Suppressor macrophage treated with lipopolysaccharide for 1 hour (primary cell): ENCODE results near the gene BICDL2.
A peak's percentile ranks its signal among the peaks of the same experiment; 100 is the strongest.

ENCODE experiments used
- DNase-seq, 3 donors: peaks; one replicate each; pipeline ENCODE4 v3.0.0-alpha.2; 2020 to 2022

The BICDL2 gene

DNA sequence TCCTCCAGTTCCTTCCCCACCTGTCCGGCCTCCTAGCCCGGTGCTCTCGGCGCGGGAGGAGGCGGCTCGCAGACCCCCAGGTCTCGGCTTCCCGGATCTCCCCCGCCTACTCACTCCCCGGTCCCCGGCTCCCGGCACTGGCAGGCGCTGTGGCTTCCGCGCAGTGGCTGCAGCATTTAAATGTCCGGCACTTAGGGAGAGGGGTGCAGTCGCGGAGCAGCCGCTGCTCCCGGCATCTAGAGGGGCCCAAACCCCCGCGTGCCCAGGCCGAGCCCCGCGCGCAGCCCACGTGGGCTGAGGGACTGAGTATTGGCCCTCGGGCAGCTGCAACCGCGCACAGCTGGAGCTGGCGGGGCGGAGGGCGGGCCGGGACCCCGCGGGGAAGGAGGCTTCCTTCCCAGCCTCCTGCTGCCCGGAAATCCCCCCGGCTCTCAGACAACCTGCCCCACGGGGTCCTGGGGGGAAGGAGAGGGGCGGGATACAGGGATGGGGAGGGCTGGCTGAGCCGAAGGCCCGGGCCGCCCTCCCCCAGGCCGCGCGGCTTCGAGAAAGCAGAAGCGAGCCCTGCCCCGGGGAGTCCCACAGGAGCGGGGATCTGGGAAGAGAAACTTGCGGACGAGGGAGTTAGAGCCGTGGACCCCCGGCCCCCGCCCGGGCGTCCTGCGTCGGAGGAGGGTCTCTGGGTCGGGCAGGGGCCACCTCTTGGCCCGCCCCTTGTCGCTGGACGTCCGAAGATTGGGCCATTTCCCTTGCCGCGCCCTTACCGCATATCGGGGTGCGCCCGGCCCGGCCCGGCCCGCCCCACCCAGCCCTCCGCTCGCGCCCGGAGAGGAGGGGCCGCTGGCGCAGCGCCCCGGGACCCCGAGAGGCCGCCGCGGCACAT lies 9.3 kb upstream of the BICDL2 start, which contains the start of gene MMP25:
Gene MMP25 (plus strand): TSS at position 804 of the 883 bp plus-strand sequence. CDS start 357 bp downstream, outside the sequence.
- DNase-seq, result peak; percentile 78 to 92 (median 83)

DNA sequence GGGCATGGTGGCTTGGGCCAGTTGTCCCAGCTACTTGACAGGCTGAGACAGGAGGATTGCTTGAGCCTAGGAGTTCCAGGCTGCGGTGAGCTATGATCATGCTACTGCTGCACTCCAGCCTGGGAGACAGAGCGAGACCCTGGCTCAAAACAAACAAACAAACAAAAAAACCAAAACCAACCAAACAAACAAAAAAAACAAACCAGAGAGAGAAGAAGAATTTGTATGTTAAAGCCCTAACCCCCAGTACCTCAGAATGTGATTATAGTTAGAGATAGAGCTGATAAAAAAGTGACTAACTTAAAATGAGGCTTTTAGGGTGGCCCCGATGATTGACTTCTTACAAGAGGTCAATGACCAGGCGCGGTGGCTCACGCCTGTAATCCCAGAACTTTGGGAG lies 8.0 kb upstream of the BICDL2 start:
- no peak for DNase-seq

DNA sequence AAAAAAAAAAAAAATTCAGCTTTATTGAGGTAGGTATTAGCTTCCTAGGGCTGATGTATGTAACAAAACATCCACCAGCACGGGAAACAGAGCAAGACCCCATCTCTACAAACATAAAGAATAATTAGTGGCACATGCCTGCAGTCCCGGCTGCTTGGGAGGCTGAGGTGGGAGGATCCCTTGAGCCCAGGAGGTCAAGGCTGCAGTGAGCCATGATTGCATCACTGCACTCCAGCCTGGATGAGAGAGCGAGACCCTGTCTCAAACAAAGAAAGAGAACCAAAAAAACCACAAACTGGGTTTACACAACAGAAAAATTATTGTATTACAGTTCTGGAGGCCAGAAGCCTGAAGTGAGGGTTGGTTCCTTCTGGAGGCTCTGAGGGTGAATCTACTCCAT lies 5.6 kb upstream of the BICDL2 start:
- no peak for DNase-seq

DNA sequence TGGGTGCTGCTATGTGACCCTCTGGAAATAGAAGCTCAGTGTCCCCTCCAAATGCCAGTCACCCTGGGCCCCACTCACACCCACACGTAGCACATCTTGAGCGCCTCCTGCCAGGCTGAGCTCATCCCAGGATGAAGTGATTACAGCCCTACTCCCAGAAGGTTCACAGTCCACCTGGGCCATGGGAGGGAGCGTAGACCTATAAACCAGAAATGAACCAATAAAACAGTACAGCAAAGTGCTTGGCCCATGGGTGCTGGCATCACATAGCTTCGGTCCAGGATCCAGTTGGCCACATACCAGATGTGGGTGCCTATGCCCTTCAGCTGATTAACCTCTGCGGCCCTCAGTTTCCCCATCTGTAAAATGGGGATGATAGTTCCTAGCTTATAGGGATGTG lies 2.2 kb upstream of the BICDL2 start:
- no peak for DNase-seq

DNA sequence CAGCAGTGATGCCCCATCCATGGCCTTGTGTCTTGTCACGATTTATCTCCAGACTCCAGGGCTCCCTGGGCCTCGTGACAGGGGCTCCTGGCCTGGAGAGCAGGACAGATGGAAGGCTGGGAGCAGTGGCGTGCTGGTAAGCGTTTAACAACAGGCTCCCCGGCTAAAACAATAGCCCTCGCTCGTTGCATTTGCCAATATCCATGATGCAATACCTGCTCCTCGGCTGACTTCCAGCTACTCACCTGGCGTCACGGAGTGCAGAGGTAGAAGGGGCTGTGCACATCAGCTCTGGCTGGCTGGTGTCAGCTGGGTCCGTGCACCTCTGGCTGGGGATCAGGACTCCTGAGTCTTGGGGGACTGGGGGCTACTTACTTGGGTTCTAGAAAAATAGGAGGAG lies 1.5 kb upstream of the BICDL2 start:
- no peak for DNase-seq

DNA sequence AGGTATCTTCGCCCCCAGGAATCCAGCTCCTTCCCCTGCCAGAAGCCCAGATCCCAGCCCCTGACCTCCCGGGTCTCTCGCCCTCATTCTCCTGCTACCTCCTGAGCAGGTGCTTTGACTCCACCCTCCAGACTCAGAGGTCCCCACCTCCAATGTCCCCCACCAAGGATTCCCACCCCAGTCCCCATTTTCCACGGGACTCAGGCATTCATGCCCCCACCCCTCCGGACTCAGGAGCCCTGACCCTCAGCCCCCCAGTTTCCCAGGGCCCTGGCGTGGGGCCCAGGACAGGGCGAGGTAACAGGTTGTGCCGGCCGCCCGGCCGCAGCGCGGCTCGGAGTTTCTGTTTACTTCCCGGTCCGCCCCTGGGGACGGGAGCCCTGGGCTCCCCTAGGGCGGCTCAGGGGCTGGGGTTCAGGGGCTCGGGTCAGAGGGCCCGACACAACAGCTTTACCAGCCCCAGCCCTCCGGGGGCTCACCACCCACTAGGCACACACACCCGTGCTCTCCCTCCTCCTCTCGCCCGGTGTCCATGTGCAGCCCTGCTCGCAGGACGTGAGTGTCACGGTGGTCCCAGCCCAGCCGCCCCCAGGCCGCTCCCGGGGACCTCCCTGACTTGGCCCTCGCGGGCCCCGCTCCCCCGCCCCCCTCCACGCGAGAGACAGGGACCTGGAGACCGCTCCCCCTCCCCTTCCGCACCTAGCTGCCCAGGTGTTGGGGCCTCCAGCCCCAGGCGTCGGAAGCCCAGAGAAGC lies 595 bp downstream of the BICDL2 start:
- DNase-seq, result peak in 1 of 3 donors; percentile 39

- DNase-seq, result no peak
Observed at GRCh38 chr16:3035289-3035971, 1.3 kb downstream of the BICDL2 start.

GRCh38 chr16:3032624-3033023 lies 4.1 kb downstream of the BICDL2 start:
- DNase-seq, result peak; percentile 49 to 62 (median 59)

DNA sequence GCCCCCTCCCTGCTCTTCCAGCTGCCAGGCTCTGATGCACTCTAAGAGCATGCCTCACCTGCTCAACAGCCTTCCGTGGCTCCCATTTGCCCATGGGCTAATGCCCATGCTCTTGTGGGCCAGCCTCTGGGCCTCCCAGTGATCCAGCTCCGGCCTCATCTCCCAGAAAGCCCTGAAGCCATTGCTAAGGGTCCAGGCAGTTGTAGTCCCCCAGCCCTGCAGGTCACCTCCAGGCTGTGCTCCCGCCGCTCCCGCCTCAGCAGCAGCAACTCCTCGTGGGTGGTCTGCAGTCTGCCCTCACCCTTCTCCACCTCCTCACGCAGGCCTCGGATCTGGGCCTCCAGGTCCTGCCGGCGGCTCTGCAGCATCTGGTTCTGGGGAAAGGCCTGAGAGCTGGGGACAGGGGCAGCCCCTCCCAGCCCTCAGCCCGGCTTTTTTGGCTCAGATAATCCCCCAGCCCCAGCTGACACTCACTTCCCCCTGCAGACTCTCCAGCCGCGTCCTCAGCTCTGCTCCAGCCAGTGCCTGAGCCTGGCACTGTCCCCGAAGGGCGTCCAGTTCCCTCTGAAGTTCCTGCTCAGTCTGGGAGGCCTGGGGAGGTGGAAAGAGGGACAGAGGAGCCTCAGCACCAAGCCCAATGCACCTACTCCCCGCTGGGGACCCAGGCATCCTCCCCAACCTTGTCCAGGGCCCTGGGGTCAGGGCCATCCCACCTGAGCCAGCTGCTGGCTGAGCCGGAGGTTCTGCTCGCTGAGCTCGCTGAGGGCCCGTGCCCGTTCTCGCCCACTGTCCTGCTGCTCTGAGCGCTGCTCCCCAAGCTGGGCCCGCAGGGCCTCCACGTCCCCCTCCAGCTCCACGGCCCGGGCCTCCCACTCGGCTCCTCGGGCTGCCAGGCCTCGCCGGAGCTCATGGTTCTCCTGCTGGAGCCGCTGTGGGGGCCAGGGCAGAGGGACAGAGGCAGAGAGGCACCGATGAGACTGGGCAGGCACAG lies 6.2 kb downstream of the BICDL2 start:
- no peak for DNase-seq

GRCh38 chr16:3029491-3030221 lies 7.1 kb downstream of the BICDL2 start:
- DNase-seq, result peak; percentile 53 to 70 (median 65)

- DNase-seq, result no peak
Observed at GRCh38 chr16:3028716-3029319, 7.9 kb downstream of the BICDL2 start.

DNA sequence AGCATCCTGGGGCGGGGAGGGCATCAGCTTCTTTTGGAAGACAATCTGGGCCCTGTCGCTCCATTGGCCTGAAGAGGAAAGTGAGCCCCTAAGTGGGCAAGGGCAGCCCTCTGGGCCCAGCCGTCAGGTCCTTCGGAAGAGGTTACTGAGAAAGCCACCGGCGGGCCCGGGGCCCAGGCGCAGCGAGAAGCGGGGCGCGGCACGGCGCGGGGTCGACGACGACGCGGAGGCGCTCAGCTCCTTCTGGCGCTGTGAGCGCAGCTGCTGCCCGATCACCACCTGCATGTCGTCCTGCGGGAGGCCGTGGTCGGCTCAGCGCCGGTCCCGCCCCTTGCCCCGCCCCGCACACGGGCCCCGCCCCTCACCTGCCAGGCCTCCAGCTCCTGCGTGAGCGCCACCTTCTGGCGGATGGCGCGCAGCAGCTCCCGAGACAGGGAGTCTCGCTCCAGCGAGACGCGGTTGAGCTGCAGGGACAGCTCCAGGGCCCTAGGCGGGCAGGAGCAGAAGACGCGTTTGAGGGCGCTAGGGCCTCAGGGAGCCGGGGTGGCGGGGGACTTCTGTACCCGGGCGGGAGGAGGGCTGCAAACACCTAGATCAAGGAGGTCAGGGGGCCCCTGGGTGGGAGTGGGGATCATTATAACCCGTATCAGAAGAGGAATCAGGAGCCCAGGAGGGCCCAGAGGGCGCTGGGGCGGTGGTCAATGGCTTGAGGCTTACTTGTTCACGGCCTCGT lies 8.6 kb downstream of the BICDL2 start:
- DNase-seq, result peak; percentile 89 to 94 (median 90)

DNA sequence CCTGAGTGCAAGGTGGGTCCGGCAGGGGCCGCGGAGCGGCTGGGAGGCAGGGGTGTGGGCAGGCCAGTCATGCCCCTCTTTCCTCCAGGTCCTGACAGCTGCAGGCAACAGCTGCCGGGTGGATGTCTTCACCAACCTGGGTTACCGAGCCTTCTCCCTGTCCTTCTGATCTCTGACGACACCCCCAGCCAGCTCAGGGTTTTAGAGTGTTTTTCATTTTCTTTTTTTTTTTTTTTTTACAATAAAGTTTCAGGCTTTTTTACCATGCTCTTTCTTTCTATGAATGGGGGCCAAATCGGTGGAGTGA lies 9.3 kb downstream of the BICDL2 start:
- no peak for DNase-seq

DNA sequence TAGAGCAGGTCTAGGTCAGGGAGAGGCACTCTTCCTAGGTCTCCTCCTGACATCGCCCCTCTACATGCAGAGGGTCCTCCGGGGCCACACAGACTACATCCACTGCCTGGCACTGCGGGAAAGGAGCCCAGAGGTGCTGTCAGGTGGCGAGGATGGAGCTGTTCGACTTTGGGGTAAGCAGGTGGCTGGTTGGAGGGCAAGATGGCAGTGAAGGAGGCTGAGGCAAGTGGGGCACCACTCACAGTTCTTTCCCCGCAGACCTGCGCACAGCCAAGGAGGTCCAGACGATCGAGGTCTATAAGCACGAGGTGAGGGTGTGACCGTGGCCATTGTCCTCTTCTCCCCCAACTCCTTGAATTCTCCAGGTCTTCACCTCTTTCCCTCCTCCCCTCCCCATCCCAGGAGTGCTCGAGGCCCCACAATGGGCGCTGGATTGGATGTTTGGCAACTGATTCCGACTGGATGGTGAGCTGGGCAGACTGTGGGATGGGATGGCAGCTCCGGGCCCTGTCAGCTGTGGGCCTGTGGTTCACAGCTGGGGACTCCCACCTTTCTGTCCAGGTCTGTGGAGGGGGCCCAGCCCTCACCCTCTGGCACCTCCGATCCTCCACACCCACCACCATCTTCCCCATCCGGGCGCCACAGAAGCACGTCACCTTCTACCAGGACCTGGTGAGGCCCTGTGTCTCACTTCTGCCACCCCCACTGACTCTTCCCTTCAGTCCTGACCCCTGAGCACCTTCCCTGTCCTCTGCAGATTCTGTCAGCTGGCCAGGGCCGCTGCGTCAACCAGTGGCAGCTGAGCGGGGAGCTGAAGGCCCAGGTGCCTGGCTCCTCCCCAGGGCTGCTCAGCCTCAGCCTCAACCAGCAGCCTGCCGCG lies 9.9 kb downstream of the BICDL2 start:
- no peak for DNase-seq

- DNase-seq, result no peak
Observed at GRCh38 chr16:3026003-3026378, 10.8 kb downstream of the BICDL2 start.

- DNase-seq, result no peak
Observed at GRCh38 chr16:3025032-3026002, 11.4 kb downstream of the BICDL2 start.

GRCh38 chr16:3023669-3024478 lies 12.9 kb downstream of the BICDL2 start, which contains the start of the genes HCFC1R1 and THOC6:
HCFC1R1 (minus strand) TSS chr16:3023942; CDS start chr16:3023941, 1 bp downstream.
THOC6 (plus strand) TSS chr16:3024035; CDS start chr16:3024327, 292 bp downstream.
- DNase-seq, result peak; percentile 98
